ENCODE results near the gene NTPCR. TPM values are rescaled to one million over a fixed set of nuclear protein-coding genes. Genes with fewer than 3 reads are reported as not detected.

NTPCR gene
- total RNA-seq, 1 donor from 2014 or later, result 11.0 TPM

DNA sequence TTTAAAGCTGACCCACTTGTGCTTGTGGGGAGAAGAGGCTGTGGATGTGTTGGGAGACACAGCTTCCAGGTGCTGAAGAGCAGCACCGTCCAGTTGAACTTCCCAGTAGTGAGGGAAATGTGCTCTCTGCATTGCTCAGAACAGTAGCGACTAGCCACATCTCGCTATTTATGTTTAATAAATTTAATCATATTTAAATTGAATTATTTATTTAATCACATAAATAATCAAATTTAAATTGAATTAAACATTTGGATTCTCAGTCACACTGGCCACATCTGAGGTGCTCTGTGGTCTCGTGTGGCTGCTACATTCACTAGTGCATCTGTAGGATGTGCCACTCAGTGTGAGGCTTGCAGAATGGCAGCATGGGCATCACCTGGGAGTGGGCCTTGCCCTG is 20.1 kb downstream of the NTPCR start:
- Histone ChIP-seq H3K4me3 (ENCODE audit: low read length in 3 of 3) (no peak overlapping the region), H3K9ac (ENCODE audit: low read depth in 1 of 3, low read length in 3 of 3) (no peak overlapping the region), H3K27ac (ENCODE audit: low read depth, low read length) (no peak overlapping the region), H3K27me3 (ENCODE audit: control insufficient read depth in 3 of 3, insufficient read depth in 3 of 3, low read length in 3 of 3) (no peaks in the 10 kb centered on the region), H3K4me1 (ENCODE audit: control insufficient read depth in 3 of 3, insufficient read depth in 3 of 3, low read length in 3 of 3) (peaks cover 23 to 37% (median 29%) of the 10 kb centered on the region in 3 donors), H3K36me3 (ENCODE audit: control insufficient read depth in 3 of 3, insufficient read depth in 3 of 3, low read length in 3 of 3) (peaks cover 4 to 36% (median 27%) of the 10 kb centered on the region in 3 donors), H3K9me3 (ENCODE audit: control insufficient read depth in 3 of 3, low read length in 3 of 3) (peaks cover 0 to 3% (median 0%) of the 10 kb centered on the region in 3 donors)

DNA sequence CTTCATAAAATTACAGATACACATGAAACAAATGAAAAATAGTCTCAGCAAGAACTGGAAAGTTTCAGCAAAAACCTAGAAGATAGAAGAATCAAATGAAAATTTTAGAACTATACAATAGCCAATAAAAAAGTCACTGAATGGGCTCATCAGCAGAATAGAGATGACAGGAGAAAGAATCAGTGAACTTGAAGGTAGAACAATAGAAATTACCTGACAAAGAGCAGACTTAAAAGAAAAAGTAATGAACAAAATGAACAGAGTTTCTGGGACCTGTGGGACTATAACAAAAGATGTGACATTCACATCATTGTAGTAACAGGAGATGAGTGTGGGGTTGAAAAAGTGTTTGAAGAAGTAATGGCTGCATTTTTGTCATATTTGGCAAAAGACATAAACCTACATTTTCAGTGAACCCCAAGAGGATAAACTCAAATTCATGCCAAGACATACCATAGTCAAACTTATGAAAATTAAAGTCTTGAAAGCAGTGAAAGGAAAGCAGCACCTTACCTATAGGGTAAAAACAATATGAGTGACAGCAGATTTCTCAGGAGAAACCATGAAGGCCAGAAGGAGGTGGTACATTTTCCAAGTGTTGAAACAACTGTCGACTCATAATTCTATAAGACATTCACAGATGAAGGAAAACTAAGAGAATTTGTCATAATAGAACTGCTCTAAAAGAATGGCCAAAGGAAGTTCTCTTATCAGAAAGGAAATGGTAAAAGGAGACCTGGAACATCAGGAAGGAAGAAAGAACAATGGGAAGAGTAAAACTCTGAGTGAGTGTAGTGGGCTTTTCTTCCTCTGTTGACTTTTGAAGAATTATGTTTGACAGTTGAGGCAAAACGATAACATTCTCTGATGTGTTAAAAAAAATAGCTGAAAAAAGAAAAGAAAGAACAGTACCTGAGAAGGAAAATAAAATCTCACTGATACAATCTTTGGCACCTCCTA is 23.5 kb downstream of the NTPCR start:
- H3K9me3 ChIP-seq (ENCODE audit: control insufficient read depth in 3 of 3, low read length in 3 of 3), result peaks cover 0 to 3% (median 0%) of the 10 kb centered on the region in 3 donors
- peaks cover 17 to 50% (median 46%) of the 10 kb centered on the region in 3 donors for H3K36me3 ChIP-seq (ENCODE audit: control insufficient read depth in 3 of 3, insufficient read depth in 3 of 3, low read length in 3 of 3)
- H3K4me3 ChIP-seq (ENCODE audit: low read length in 3 of 3), result no peak overlapping the region
- no peak overlapping the region for H3K27ac ChIP-seq (ENCODE audit: low read depth, low read length)
- peaks cover 8 to 9% (median 9%) of the 10 kb centered on the region in 3 donors for H3K4me1 ChIP-seq (ENCODE audit: control insufficient read depth in 3 of 3, insufficient read depth in 3 of 3, low read length in 3 of 3)
- no peaks in the 10 kb centered on the region for H3K27me3 ChIP-seq (ENCODE audit: control insufficient read depth in 3 of 3, insufficient read depth in 3 of 3, low read length in 3 of 3)
- no peak overlapping the region for H3K9ac ChIP-seq (ENCODE audit: low read depth in 1 of 3, low read length in 3 of 3)

- H3K27me3 ChIP-seq (ENCODE audit: control insufficient read depth in 3 of 3, insufficient read depth in 3 of 3, low read length in 3 of 3), result no peaks in the 10 kb centered on the region
- H3K4me3 ChIP-seq (ENCODE audit: low read length in 3 of 3), result no peak overlapping the region
- H3K9ac ChIP-seq (ENCODE audit: low read depth in 1 of 3, low read length in 3 of 3), result no peak overlapping the region
- peaks cover 21 to 56% (median 50%) of the 10 kb centered on the region in 3 donors for H3K36me3 ChIP-seq (ENCODE audit: control insufficient read depth in 3 of 3, insufficient read depth in 3 of 3, low read length in 3 of 3)
- no peak overlapping the region for H3K27ac ChIP-seq (ENCODE audit: low read depth, low read length)
- H3K4me1 ChIP-seq (ENCODE audit: control insufficient read depth in 3 of 3, insufficient read depth in 3 of 3, low read length in 3 of 3), result peaks cover 0 to 3% (median 0%) of the 10 kb centered on the region in 3 donors
- H3K9me3 ChIP-seq (ENCODE audit: control insufficient read depth in 3 of 3, low read length in 3 of 3), result peaks cover 0 to 3% (median 0%) of the 10 kb centered on the region in 3 donors
Observed at GRCh38 chr1:232974971-232975370, 24.6 kb downstream of the NTPCR start.

- Histone ChIP-seq H3K9me3 (ENCODE audit: control insufficient read depth in 3 of 3, low read length in 3 of 3) (peaks cover 0 to 3% (median 0%) of the 10 kb centered on the region in 3 donors), H3K27me3 (ENCODE audit: control insufficient read depth in 3 of 3, insufficient read depth in 3 of 3, low read length in 3 of 3) (no peaks in the 10 kb centered on the region), H3K4me1 (ENCODE audit: control insufficient read depth in 3 of 3, insufficient read depth in 3 of 3, low read length in 3 of 3) (peaks cover 4 to 10% (median 7%) of the 10 kb centered on the region in 3 donors), H3K36me3 (ENCODE audit: control insufficient read depth in 3 of 3, insufficient read depth in 3 of 3, low read length in 3 of 3) (peaks cover 19 to 37% (median 26%) of the 10 kb centered on the region in 3 donors), H3K27ac (ENCODE audit: low read depth, low read length) (no peak overlapping the region), H3K4me3 (ENCODE audit: low read length in 3 of 3) (no peak overlapping the region), H3K9ac (ENCODE audit: low read depth in 1 of 3, low read length in 3 of 3) (no peak overlapping the region)
Observed at GRCh38 chr1:232978091-232978634, 27.8 kb downstream of the NTPCR start.

DNA sequence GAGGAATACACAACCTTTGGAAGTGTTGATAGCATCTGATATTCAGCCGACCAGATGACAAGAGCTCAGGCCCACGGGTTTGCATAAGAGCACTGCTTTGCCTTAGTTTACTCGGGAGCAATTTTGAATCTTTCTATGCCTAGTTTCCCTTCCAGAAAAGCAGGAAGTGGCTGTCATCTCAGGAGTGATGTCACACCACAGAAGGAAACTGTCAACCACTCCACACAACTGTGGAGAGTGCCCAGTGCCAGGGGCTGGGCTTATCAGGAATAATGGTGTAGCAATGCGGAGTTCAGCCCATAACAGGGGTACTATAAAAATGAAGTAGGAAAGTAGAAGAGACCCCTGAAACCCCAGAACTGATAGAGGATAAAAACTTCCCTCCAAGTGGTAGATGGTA is 28.4 kb downstream of the NTPCR start:
- H3K4me1 ChIP-seq (ENCODE audit: control insufficient read depth in 3 of 3, insufficient read depth in 3 of 3, low read length in 3 of 3), result peaks cover 4 to 10% (median 10%) of the 10 kb centered on the region in 3 donors
- no peak overlapping the region for H3K27ac ChIP-seq (ENCODE audit: low read depth, low read length)
- no peak overlapping the region for H3K4me3 ChIP-seq (ENCODE audit: low read length in 3 of 3)
- no peak overlapping the region for H3K9ac ChIP-seq (ENCODE audit: low read depth in 1 of 3, low read length in 3 of 3)
- peaks cover 0 to 2% (median 0%) of the 10 kb centered on the region in 3 donors for H3K9me3 ChIP-seq (ENCODE audit: control insufficient read depth in 3 of 3, low read length in 3 of 3)
- H3K36me3 ChIP-seq (ENCODE audit: control insufficient read depth in 3 of 3, insufficient read depth in 3 of 3, low read length in 3 of 3), result peaks cover 19 to 36% (median 20%) of the 10 kb centered on the region in 3 donors
- H3K27me3 ChIP-seq (ENCODE audit: control insufficient read depth in 3 of 3, insufficient read depth in 3 of 3, low read length in 3 of 3), result no peaks in the 10 kb centered on the region

DNA sequence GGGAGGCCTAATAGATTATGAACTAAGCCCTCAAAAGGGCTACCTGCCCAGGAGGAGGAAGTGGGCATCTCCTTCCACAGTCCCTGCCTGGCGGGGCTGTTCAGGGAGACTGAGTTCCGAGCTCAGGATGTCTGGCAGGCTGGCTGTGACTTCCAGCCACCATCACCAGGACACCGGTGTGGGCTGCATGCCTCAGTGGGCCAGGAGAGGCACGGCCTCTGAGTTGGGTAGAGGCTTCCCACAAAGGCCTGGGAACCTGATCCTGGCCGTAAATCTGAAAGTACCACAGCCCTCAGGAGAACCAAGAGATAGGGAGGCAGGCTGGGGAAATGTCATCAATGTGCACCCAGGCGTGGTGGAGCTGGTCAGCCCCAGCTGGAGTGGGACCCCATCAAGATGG is 29.1 kb downstream of the NTPCR start:
- Histone ChIP-seq H3K27me3 (ENCODE audit: control insufficient read depth in 3 of 3, insufficient read depth in 3 of 3, low read length in 3 of 3) (no peaks in the 10 kb centered on the region), H3K36me3 (ENCODE audit: control insufficient read depth in 3 of 3, insufficient read depth in 3 of 3, low read length in 3 of 3) (peaks cover 19 to 36% (median 21%) of the 10 kb centered on the region in 3 donors), H3K27ac (ENCODE audit: low read depth, low read length) (no peak overlapping the region), H3K4me1 (ENCODE audit: control insufficient read depth in 3 of 3, insufficient read depth in 3 of 3, low read length in 3 of 3) (peaks cover 4 to 10% (median 10%) of the 10 kb centered on the region in 3 donors), H3K9ac (ENCODE audit: low read depth in 1 of 3, low read length in 3 of 3) (no peak overlapping the region), H3K9me3 (ENCODE audit: control insufficient read depth in 3 of 3, low read length in 3 of 3) (no peaks in the 10 kb centered on the region), H3K4me3 (ENCODE audit: low read length in 3 of 3) (no peak overlapping the region)

DNA sequence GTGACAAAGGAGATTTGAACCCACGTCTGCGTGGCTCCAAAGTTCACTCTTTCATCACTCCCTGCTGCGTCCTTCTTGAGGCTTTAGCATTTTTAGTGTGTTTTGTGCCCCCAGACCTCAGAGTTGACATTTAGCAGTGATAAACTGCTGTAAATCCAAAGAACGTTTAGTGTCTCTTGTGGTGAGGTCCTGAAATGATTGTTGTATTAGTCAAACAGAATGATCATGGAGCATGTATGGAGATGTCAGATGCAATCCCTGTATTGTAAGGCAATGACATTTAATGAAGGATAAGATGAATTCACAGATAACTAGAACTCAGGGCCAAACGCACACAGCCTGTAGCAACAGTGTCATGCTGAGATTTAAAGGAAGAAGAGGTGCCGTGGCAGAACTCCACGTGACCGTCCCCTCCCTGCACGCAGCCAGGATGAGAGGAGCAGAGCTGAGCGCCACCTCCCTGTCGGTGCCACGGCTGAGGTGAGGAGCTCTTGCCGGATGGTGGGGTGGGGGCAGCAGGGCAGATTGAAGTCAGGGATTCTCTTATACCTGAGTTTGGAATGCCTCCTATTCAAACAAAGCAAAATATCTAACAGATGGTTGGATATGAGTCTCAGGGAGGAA is 30.1 kb downstream of the NTPCR start:
- Histone ChIP-seq H3K27ac (ENCODE audit: low read depth, low read length) (no peak overlapping the region), H3K9me3 (ENCODE audit: control insufficient read depth in 3 of 3, low read length in 3 of 3) (no peaks in the 10 kb centered on the region), H3K36me3 (ENCODE audit: control insufficient read depth in 3 of 3, insufficient read depth in 3 of 3, low read length in 3 of 3) (peaks cover 19 to 36% (median 21%) of the 10 kb centered on the region in 3 donors), H3K4me1 (ENCODE audit: control insufficient read depth in 3 of 3, insufficient read depth in 3 of 3, low read length in 3 of 3) (peaks cover 4 to 14% (median 7%) of the 10 kb centered on the region in 3 donors), H3K4me3 (ENCODE audit: low read length in 3 of 3) (no peak overlapping the region), H3K9ac (ENCODE audit: low read depth in 1 of 3, low read length in 3 of 3) (no peak overlapping the region), H3K27me3 (ENCODE audit: control insufficient read depth in 3 of 3, insufficient read depth in 3 of 3, low read length in 3 of 3) (no peaks in the 10 kb centered on the region)

- no peak overlapping the region for H3K27ac ChIP-seq (ENCODE audit: low read depth, low read length)
- H3K4me3 ChIP-seq (ENCODE audit: low read length in 3 of 3), result no peak overlapping the region
- H3K27me3 ChIP-seq (ENCODE audit: control insufficient read depth in 3 of 3, insufficient read depth in 3 of 3, low read length in 3 of 3), result no peaks in the 10 kb centered on the region
- no peak overlapping the region for H3K9ac ChIP-seq (ENCODE audit: low read depth in 1 of 3, low read length in 3 of 3)
- peaks cover 6 to 20% (median 7%) of the 10 kb centered on the region in 3 donors for H3K4me1 ChIP-seq (ENCODE audit: control insufficient read depth in 3 of 3, insufficient read depth in 3 of 3, low read length in 3 of 3)
- H3K9me3 ChIP-seq (ENCODE audit: control insufficient read depth in 3 of 3, low read length in 3 of 3), result no peaks in the 10 kb centered on the region
- peaks cover 19 to 36% (median 21%) of the 10 kb centered on the region in 3 donors for H3K36me3 ChIP-seq (ENCODE audit: control insufficient read depth in 3 of 3, insufficient read depth in 3 of 3, low read length in 3 of 3)
Observed at GRCh38 chr1:232980986-232981560, 30.7 kb downstream of the NTPCR start.

DNA sequence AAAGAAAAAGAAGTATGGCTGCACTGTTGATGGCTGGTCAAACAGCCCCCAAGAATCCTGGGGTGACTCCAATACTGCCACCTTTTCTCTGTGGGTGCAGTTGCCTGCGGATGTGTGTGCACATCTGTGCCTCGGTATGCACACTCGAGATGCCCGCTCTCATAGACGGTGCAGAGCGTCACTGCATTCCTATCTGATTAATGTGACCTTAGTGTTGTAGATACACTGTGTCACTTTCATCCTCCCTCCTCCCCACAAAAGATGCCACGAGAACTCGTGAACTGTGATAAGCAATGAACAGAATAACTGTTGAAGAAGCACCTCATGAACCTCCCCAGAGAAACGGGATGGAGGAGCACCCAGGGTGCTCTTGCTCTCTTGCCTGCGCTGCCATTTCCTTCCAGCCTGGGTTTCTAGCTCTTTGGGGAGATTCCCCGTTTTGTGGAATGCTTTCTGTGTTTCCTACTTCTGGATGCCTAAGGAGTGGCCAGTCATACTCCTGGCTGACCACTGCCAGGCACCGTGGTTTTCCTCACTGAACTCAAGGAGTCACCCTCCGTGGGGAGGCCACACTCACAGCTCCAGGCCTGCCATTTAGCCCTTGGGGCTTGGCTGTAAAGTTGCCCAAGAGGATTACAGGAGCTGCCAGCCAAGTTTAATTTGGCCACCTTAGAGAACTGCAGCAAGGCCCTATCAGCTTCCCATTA is 32.0 kb downstream of the NTPCR start:
- Histone ChIP-seq H3K9ac (ENCODE audit: low read depth in 1 of 3, low read length in 3 of 3) (no peak overlapping the region), H3K36me3 (ENCODE audit: control insufficient read depth in 3 of 3, insufficient read depth in 3 of 3, low read length in 3 of 3) (peaks cover 8 to 25% (median 10%) of the 10 kb centered on the region in 3 donors), H3K27ac (ENCODE audit: low read depth, low read length) (no peak overlapping the region), H3K9me3 (ENCODE audit: control insufficient read depth in 3 of 3, low read length in 3 of 3) (no peaks in the 10 kb centered on the region), H3K27me3 (ENCODE audit: control insufficient read depth in 3 of 3, insufficient read depth in 3 of 3, low read length in 3 of 3) (no peaks in the 10 kb centered on the region), H3K4me3 (ENCODE audit: low read length in 3 of 3) (no peak overlapping the region), H3K4me1 (ENCODE audit: control insufficient read depth in 3 of 3, insufficient read depth in 3 of 3, low read length in 3 of 3) (peaks cover 6 to 23% (median 7%) of the 10 kb centered on the region in 3 donors)
